Ascending aorta (tissue), 2 donors: Measurements from ENCODE around the gene ZBTB21. TPM values are rescaled to one million over a fixed set of nuclear protein-coding genes. Genes with fewer than 3 reads are reported as not detected.

Source experiments
- DNase-seq, 2 donors: peaks; one replicate each; pipeline ENCODE4 v3.0.0-alpha.2; 2019; ENCODE audit warnings: low spot score in 2 of 2
- H3K27ac ChIP-seq, 2 donors: fragments of 200-600 bp; sonication (generic); one replicate each; pipeline ENCODE4 v1.5.1; 2016 to 2017; ENCODE audit warnings: mild to moderate bottlenecking in 1 of 2
- H3K27me3 ChIP-seq: fragments of 200-600 bp; sonication (generic); one replicate; pipeline ENCODE4 v1.5.1; 2017
- H3K36me3 ChIP-seq, 2 donors: fragments of 200-600 bp; sonication (generic); one replicate each; pipeline ENCODE4 v1.5.1; 2016
- H3K4me1 ChIP-seq, 2 donors: fragments of 200-600 bp; sonication (generic); one replicate each; pipeline ENCODE4 v1.5.1; 2016 to 2017; ENCODE audit warnings: mild to moderate bottlenecking in 1 of 2
- H3K4me3 ChIP-seq, 2 donors: fragments of 200-600 bp; sonication (generic); one replicate each; pipeline ENCODE4 v1.5.1; 2016 to 2017; ENCODE audit warnings: mild to moderate bottlenecking in 1 of 2
- H3K9me3 ChIP-seq, 2 donors: fragments of 200-600 bp; sonication (generic); one replicate each; pipeline ENCODE4 v1.5.1; 2016
- CTCF ChIP-seq, 3 experiments: fragments of 200-600 bp in 2 of 3; fragments of 450-650 bp in 1 of 3; sonication (generic) in 2 of 3; IDR thresholded peaks; one replicate each; pipeline ENCODE4 v1.5.1; 2016 to 2019; ENCODE audit warnings: antibody characterized with exemption in 3 of 3, mild to moderate bottlenecking in 1 of 3, moderate library complexity in 1 of 3
- intact Hi-C: fragments of 100-400 bp; cut with DNase I; formaldehyde crosslinking; loops from one replicate; pipeline ENCODE4 v1.15.1; 2023
- total RNA-seq: library from RNA; depleted of rRNA; stranded (reverse); fragments of >200 nt; gene quantifications from one replicate; pipeline ENCODE4 v1.1.0, GENCODE V29; 2016

The ZBTB21 gene
- total RNA-seq, 1 donor from 2014 or later, result 11.1 TPM

- H3K4me3 ChIP-seq, result peak overlapping the region in 1 of 2 donors; percentile 41
- no peaks in the 10 kb centered on the region for H3K9me3 ChIP-seq
- intact Hi-C loops, result loop anchor here (1.0 to 2.0 kb wide), 4 partner anchors 9 to 99 kb away; partner anchors contain the start of gene ZBTB21
- H3K27me3 ChIP-seq, result no peaks in the 10 kb centered on the region
- peaks cover 4 to 21% of the 10 kb centered on the region in 2 donors for H3K4me1 ChIP-seq
- peak in 1 of 2 donors; percentile 92 for DNase-seq
- no peaks in the 10 kb centered on the region for H3K36me3 ChIP-seq
- peak overlapping the region; percentile 87 to 94 for H3K27ac ChIP-seq
- no peak for TF ChIP-seq CTCF (IDR thresholded peaks at IDR 0.05)
Observed at GRCh38 chr21:42056996-42057689, 47.0 kb upstream of the ZBTB21 start.

- Histone ChIP-seq H3K4me3 (peak overlapping the region in 1 of 2 donors; percentile 41), H3K4me1 (peaks cover 4 to 21% of the 10 kb centered on the region in 2 donors), H3K27ac (peak overlapping the region; percentile 87 to 94), H3K36me3 (no peaks in the 10 kb centered on the region), H3K9me3 (no peaks in the 10 kb centered on the region), H3K27me3 (no peaks in the 10 kb centered on the region)
- TF ChIP-seq CTCF (IDR thresholded peaks at IDR 0.05), result no peak
- no peak for DNase-seq
- intact Hi-C loops, result loop anchor here (2.0 kb wide), 1 partner anchor 46 kb away; the partner anchor contains the start of gene ZBTB21
Observed at GRCh38 chr21:42056468-42056867, 46.3 kb upstream of the ZBTB21 start.

- no peak for TF ChIP-seq CTCF (IDR thresholded peaks at IDR 0.05)
- intact Hi-C loops, result no loop called here
- H3K27ac ChIP-seq, result peak overlapping the region in 1 of 2 donors; percentile 94
- H3K36me3 ChIP-seq, result no peaks in the 10 kb centered on the region
- no peak for DNase-seq
- H3K4me3 ChIP-seq, result no peak overlapping the region
- H3K9me3 ChIP-seq, result no peaks in the 10 kb centered on the region
- H3K4me1 ChIP-seq, result peaks cover 4 to 21% of the 10 kb centered on the region in 2 donors
- H3K27me3 ChIP-seq, result no peaks in the 10 kb centered on the region
Observed at GRCh38 chr21:42055425-42055824, 45.3 kb upstream of the ZBTB21 start.

GRCh38 chr21:42051788-42052187 lies 41.6 kb upstream of the ZBTB21 start:
- Histone ChIP-seq H3K4me3 (no peak overlapping the region), H3K36me3 (no peaks in the 10 kb centered on the region), H3K4me1 (peaks cover 5 to 26% of the 10 kb centered on the region in 2 donors), H3K9me3 (no peaks in the 10 kb centered on the region), H3K27me3 (no peaks in the 10 kb centered on the region), H3K27ac (no peak overlapping the region)
- no peak for TF ChIP-seq CTCF (IDR thresholded peaks at IDR 0.05)
- intact Hi-C loops, result no loop called here
- DNase-seq, result no peak

- TF ChIP-seq CTCF (IDR thresholded peaks at IDR 0.05), result no peak
- DNase-seq, result no peak
- intact Hi-C loops, result loop anchor here (2.0 to 10.0 kb wide), 5 partner anchors 39 to 435 kb away; partner anchors contain the start of genes PRDM15 and ZBTB21
- H3K27ac ChIP-seq, result peak overlapping the region in 1 of 2 donors; percentile 88
- H3K36me3 ChIP-seq, result no peaks in the 10 kb centered on the region
- no peak overlapping the region for H3K4me3 ChIP-seq
- no peaks in the 10 kb centered on the region for H3K9me3 ChIP-seq
- peaks cover 4 to 20% of the 10 kb centered on the region in 2 donors for H3K4me1 ChIP-seq
- no peaks in the 10 kb centered on the region for H3K27me3 ChIP-seq
Observed at GRCh38 chr21:42049578-42050430, 39.6 kb upstream of the ZBTB21 start.
